GM12878 (cell line): ENCODE results near the gene PTPRN2. TPM values are rescaled to one million over a fixed set of nuclear protein-coding genes. Genes with fewer than 3 reads are reported as not detected.

ENCODE experiments used
- ATAC-seq: fragments of 200-7000 bp; cut with Tn5 transposase; 3 replicates; pipeline ENCODE4 v1.9.1; 2020; ENCODE audit warnings: mild to moderate bottlenecking, moderate library complexity
- BruUV-seq: library from RNA; stranded (reverse); fragments of 400-500 nt; replicated peaks from 2 replicates; lab custom pipeline; 2021; lab: Mats Ljungman, UMichigan
- CTCF ChIA-PET: fragments of 300-600 bp; sonication (Branson Sonifier 250); formaldehyde crosslinking; extraction: SDS; loops from one replicate; lab custom pipeline; 2021; ENCODE audit warnings: inconsistent platforms; lab: Yijun Ruan, JAX
- POLR2A ChIA-PET: fragments of 350-600 bp; formaldehyde crosslinking; extraction: SDS; loops from one replicate; lab custom pipeline; 2021; ENCODE audit warnings: inconsistent platforms; lab: Charles Lee
- RAD21 ChIA-PET: fragments of 300-600 bp; sonication (Branson Sonifier 250); formaldehyde crosslinking; loops from one replicate; lab custom pipeline; 2023; ENCODE audit warnings: antibody characterized with exemption; ENCODE audit not compliant: unreplicated experiment; lab: Charles Lee
- SMC1A ChIA-PET: fragments of 300-600 bp; sonication (Branson Sonifier 250); formaldehyde crosslinking; loops from one replicate; lab custom pipeline; 2023; ENCODE audit not compliant: unreplicated experiment, uncharacterized antibody; lab: Charles Lee
- DNase-seq: peaks from one replicate; pipeline ENCODE4 v3.0.0-alpha.2; 2011; ENCODE audit warnings: low read depth, low spot score
- FAIRE-seq: peaks from 3 replicates; lab custom pipeline; 2011; peaks lifted over from hg19 to GRCh38; lab: Jason Lieb, UNC
- H2AFZ ChIP-seq: 2 replicates; pipeline ENCODE4 v1.6.0; 2011; ENCODE audit warnings: low read depth, low read length, control low read depth; ENCODE audit not compliant: control insufficient read depth
- H3K27ac ChIP-seq: 2 replicates; pipeline ENCODE4 v1.5.1; 2011; ENCODE audit warnings: control low read depth; ENCODE audit not compliant: control insufficient read depth, insufficient read depth
- H3K27me3 ChIP-seq, 2 experiments: replicated peaks in 1 of 2; 2 replicates each; pipeline versions ENCODE4 v1.6.0 to v1.6.1; 2011; ENCODE audit warnings: low read length in 1 of 2; ENCODE audit not compliant: control insufficient read depth in 2 of 2, insufficient read depth in 2 of 2
- H3K36me3 ChIP-seq, 2 experiments: 2 replicates each; pipeline ENCODE4 v1.5.1; 2011; ENCODE audit warnings: low read length in 1 of 2; ENCODE audit not compliant: control insufficient read depth in 2 of 2, insufficient read depth in 2 of 2
- H3K4me1 ChIP-seq: 2 replicates; pipeline ENCODE4 v1.6.1; 2011; ENCODE audit warnings: mild to moderate bottlenecking, low read length, moderate library complexity, mixed read lengths; ENCODE audit not compliant: control insufficient read depth, insufficient read depth
- H3K4me2 ChIP-seq: 2 replicates; pipeline ENCODE4 v1.6.0; 2011; ENCODE audit warnings: control low read depth; ENCODE audit not compliant: control insufficient read depth, insufficient read depth
- H3K4me3 ChIP-seq: fragments of 200-600 bp; sonication (generic); 2 replicates; pipeline ENCODE4 v1.5.1; 2016
- H3K79me2 ChIP-seq: 2 replicates; pipeline ENCODE4 v1.6.0; 2011; ENCODE audit warnings: low read length; ENCODE audit not compliant: control insufficient read depth, insufficient read depth
- H3K9ac ChIP-seq: 2 replicates; pipeline ENCODE4 v1.8.0; 2011; ENCODE audit warnings: low read length, control low read depth, mixed read lengths; ENCODE audit not compliant: control insufficient read depth, insufficient read depth
- H3K9me3 ChIP-seq: replicated peaks from 3 replicates; pipeline ENCODE4 v1.5.1; 2011; ENCODE audit warnings: mild to moderate bottlenecking, low read length; ENCODE audit not compliant: control insufficient read depth, insufficient read depth
- H4K20me1 ChIP-seq: 2 replicates; pipeline ENCODE4 v1.6.0; 2011; ENCODE audit not compliant: control insufficient read depth, insufficient read depth
- CEBPB ChIP-seq, 2 experiments: fragments of 150-350 bp in 1 of 2; IDR thresholded peaks; 2 replicates each; pipeline ENCODE4 v1.6.1; 2012 to 2014; ENCODE audit warnings: low read depth in 2 of 2, low read length in 2 of 2, borderline replicate concordance in 1 of 2, inconsistent platforms in 1 of 2
- CREB1 ChIP-seq: IDR thresholded peaks from 2 replicates; pipeline ENCODE4 v1.6.1; 2012; ENCODE audit warnings: low read depth, mild to moderate bottlenecking, inconsistent platforms
- HDGF ChIP-seq: fragments of 450-650 bp; IDR thresholded peaks from 2 replicates; pipeline ENCODE4 v1.6.1; 2016; ENCODE audit warnings: antibody characterized with exemption
- MEF2A ChIP-seq: IDR thresholded peaks from 2 replicates; pipeline ENCODE4 v1.6.1; 2011; ENCODE audit warnings: low read depth, mild to moderate bottlenecking, low read length, moderate library complexity; ENCODE audit not compliant: insufficient read depth
- MXI1 ChIP-seq: fragments of 150-350 bp; IDR thresholded peaks from 2 replicates; pipeline ENCODE4 v1.6.1; 2011; ENCODE audit warnings: low read depth, mild to moderate bottlenecking, inconsistent platforms, low read length, improper control_type of control experiment
- RAD21 ChIP-seq: IDR thresholded peaks from 2 replicates; pipeline ENCODE4 v1.6.1; 2011; ENCODE audit warnings: mild to moderate bottlenecking, low read depth, low read length, moderate library complexity; ENCODE audit not compliant: insufficient read depth
- RB1 ChIP-seq: fragments of 450-650 bp; formaldehyde crosslinking; IDR thresholded peaks from 2 replicates; pipeline ENCODE4 v1.6.1; 2017; ENCODE audit warnings: mild to moderate bottlenecking, borderline replicate concordance
- REST ChIP-seq: IDR thresholded peaks from 2 replicates; pipeline ENCODE4 v1.6.1; 2012; ENCODE audit warnings: mild to moderate bottlenecking, low read depth, low read length
- SIN3A ChIP-seq: IDR thresholded peaks from 2 replicates; pipeline ENCODE4 v1.6.1; 2012; ENCODE audit warnings: low read depth, low read length, improper control_type of control experiment
- SP1 ChIP-seq: IDR thresholded peaks from one replicate; pipeline ENCODE4 v1.6.1; 2011; ENCODE audit warnings: low read depth, low read length
- SRF ChIP-seq, 2 experiments: IDR thresholded peaks; 2 replicates each; pipeline ENCODE4 v1.6.1; 2011; ENCODE audit warnings: low read depth in 2 of 2, low read length in 2 of 2, mild to moderate bottlenecking in 1 of 2, moderate library complexity in 1 of 2
- SUPT20H ChIP-seq: IDR thresholded peaks from 2 replicates; pipeline ENCODE4 v1.6.1; 2011; ENCODE audit warnings: low read depth, mild to moderate bottlenecking, low read length, moderate library complexity, borderline replicate concordance; ENCODE audit not compliant: control insufficient read depth
- ZSCAN29 ChIP-seq: fragments of 450-650 bp; IDR thresholded peaks from 2 replicates; pipeline ENCODE4 v1.6.1; 2017; ENCODE audit warnings: mild to moderate bottlenecking, moderate library complexity
- WGBS: methylation state at CpG from one replicate; pipeline ENCODE4 v1.1.6; 2016; ENCODE audit warnings: low lambda C conversion rate; ENCODE audit not compliant: insufficient replicate concordance, insufficient coverage; ENCODE audit errors: missing lambda C conversion rate; 5-methylcytosine and 5-hydroxymethylcytosine counted together
- in situ Hi-C: fragments of 300-500 bp; cut with MboI; formaldehyde crosslinking; loops from 9 replicates; pipeline ENCODE4 v1.14.3; 2018; ENCODE audit warnings: mixed read lengths
- intact Hi-C: fragments of 100-400 bp; cut with micrococcal nuclease; formaldehyde crosslinking; loops from one replicate; pipeline ENCODE4 v1.14.2; 2022; ENCODE audit not compliant: unreplicated experiment
- polyA plus RNA-seq, 11 experiments: library from polyadenylated mRNA; depleted of rRNA in 4 of 11; unstranded in 6 of 11; stranded (reverse) in 5 of 11; fragments of >200 nt; fragmentation: Nextera tagmentation in 4 of 11; fragmentation: Illumina TruSeq in 1 of 11; extraction: Ambion mirVana in 4 of 11; extraction: Trizol in 1 of 11; gene quantifications; 1 replicate in 1 of 11; 2 replicates in 10 of 11; pipeline versions ENCODE4 v1.2.1 to v1.2.3, GENCODE V29; 2011 to 2016; ENCODE audit warnings: inconsistent platforms in 2 of 11, missing spikeins in 2 of 11, low read depth in 1 of 11
- total RNA-seq, 4 experiments: library from RNA; depleted of rRNA in 3 of 4; stranded (reverse); fragments of >200 nt in 3 of 4; fragmentation: Illumina TruSeq in 1 of 4; extraction: Trizol in 1 of 4; gene quantifications; 2 replicates each; pipeline versions ENCODE4 v1.2.1 to v1.2.3, GENCODE V29; 2013 to 2021
- TF ChIP-seq, protein P1 (sequence below): fragments of 450-650 bp; IDR thresholded peaks from 2 replicates; pipeline ENCODE4 v1.6.1; 2018; ENCODE audit warnings: borderline replicate concordance, mild to moderate bottlenecking; ENCODE audit not compliant: partially characterized antibody

PTPRN2 gene
- total and polyA plus RNA-seq, 10 of the 15 experiments (the other 5 are each of a cell fraction or from before 2014, with no cell fraction given), result 5.4 TPM; not detected in 9

DNA sequence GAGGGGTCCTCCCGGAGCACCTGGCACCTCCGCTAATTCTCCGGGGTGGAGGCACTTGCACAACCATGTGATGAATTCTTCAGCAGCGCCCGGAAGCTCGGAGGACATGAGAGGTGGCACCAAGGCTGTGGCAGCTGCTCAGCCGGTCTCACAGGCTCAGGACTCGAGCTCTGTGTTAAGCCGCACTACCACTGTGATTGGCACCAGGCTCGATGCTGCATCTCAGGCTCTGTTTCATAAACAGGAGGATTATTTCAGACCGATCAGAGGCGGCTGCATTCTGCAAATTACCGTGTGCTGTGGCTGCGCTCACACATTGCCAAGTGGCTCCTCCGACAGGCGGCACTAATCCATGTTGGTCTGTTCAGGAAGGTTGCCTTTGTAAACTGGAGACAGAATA lies 755.6 kb downstream of the PTPRN2 start:
- Histone ChIP-seq H4K20me1 (no peaks in the 10 kb centered on the region), H3K4me1 (no peaks in the 10 kb centered on the region), H3K4me3 (no peak overlapping the region), H3K9me3 (no peaks in the 10 kb centered on the region; the same call in 1 of the 3 replicates), H3K36me3 (no peaks in the 10 kb centered on the region), H3K4me2 (no peak overlapping the region), H2AFZ (no peak overlapping the region), H3K27me3 (no peaks in the 10 kb centered on the region), H3K79me2 (no peaks in the 10 kb centered on the region), H3K9ac (no peak overlapping the region), H3K27ac (no peak overlapping the region)
- RAD21 ChIA-PET, result no interaction called here
- POLR2A ChIA-PET, result no interaction called here
- WGBS, result 59% methylated on average over 16 of the region's 16 CpGs
- SMC1A ChIA-PET, result no interaction called here
- ATAC-seq (no peak), FAIRE-seq (no peak), DNase-seq (no peak)
- in situ Hi-C loops (no loop called here), intact Hi-C loops (no loop called here)
- CTCF ChIA-PET, result no interaction called here
- TF ChIP-seq MEF2A (no peak), RB1 (no peak), SIN3A (no peak), ZSCAN29 (no peak), SP1 (no peak), SRF (IDR thresholded peaks at IDR 0.05; ENCODE audit: low read depth in 2 of 2, low read length in 2 of 2) (no peak), HDGF (no peak), REST (no peak), CREB1 (no peak), CEBPB (IDR thresholded peaks at IDR 0.05; ENCODE audit: borderline replicate concordance in 1 of 2, low read depth in 2 of 2, low read length in 2 of 2) (no peak), SUPT20H (no peak), MXI1 (no peak), RAD21 (no peak)
- TF ChIP-seq, protein P1, sequence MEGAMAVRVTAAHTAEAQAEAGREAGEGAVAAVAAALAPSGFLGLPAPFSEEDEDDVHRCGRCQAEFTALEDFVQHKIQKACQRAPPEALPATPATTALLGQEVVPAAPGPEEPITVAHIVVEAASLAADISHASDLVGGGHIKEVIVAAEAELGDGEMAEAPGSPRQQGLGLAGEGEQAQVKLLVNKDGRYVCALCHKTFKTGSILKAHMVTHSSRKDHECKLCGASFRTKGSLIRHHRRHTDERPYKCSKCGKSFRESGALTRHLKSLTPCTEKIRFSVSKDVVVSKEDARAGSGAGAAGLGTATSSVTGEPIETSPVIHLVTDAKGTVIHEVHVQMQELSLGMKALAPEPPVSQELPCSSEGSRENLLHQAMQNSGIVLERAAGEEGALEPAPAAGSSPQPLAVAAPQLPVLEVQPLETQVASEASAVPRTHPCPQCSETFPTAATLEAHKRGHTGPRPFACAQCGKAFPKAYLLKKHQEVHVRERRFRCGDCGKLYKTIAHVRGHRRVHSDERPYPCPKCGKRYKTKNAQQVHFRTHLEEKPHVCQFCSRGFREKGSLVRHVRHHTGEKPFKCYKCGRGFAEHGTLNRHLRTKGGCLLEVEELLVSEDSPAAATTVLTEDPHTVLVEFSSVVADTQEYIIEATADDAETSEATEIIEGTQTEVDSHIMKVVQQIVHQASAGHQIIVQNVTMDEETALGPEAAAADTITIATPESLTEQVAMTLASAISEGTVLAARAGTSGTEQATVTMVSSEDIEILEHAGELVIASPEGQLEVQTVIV, result no peak
- no TSS peak for BruUV-seq
